H1 (cell line): ENCODE results near the gene BCHE. TPM values are rescaled to one million over a fixed set of nuclear protein-coding genes. Genes with fewer than 3 reads are reported as not detected.
A peak's percentile ranks its signal among the peaks of the same experiment; 100 is the strongest.

Experiments
- CTCF ChIA-PET: fragments of 300-600 bp; sonication (Branson Sonifier 250); formaldehyde crosslinking; loops from one replicate; lab custom pipeline; 2021; ENCODE audit not compliant: partially characterized antibody; lab: Charles Lee
- POLR2A ChIA-PET: fragments of 300-600 bp; sonication (Branson Sonifier 250); formaldehyde crosslinking; loops from one replicate; lab custom pipeline; 2021; ENCODE audit warnings: inconsistent platforms; ENCODE audit not compliant: partially characterized antibody; lab: Charles Lee
- DNase-seq, 2 experiments: peaks; one replicate each; pipeline versions ENCODE4 v3.0.0 to v3.0.0-alpha.2; 2010 to 2022; ENCODE audit warnings: low spot score in 2 of 2, low read depth in 1 of 2, mixed read lengths in 1 of 2
- FAIRE-seq: peaks from 2 replicates; lab custom pipeline; 2011; peaks lifted over from hg19 to GRCh38; lab: Jason Lieb, UNC
- H2AFZ ChIP-seq: 2 replicates; pipeline ENCODE4 v1.8.1; 2012; ENCODE audit warnings: low read length, inconsistent platforms
- H2AK5ac ChIP-seq: 2 replicates; pipeline ENCODE4 v1.6.1; 2013; ENCODE audit warnings: low read depth, low read length
- H2BK120ac ChIP-seq: replicated peaks from 2 replicates; pipeline ENCODE3; 2013; ENCODE audit warnings: low read depth, low read length, inconsistent platforms
- H2BK12ac ChIP-seq: 2 replicates; pipeline ENCODE4 v1.6.1; 2013; ENCODE audit warnings: low read depth, low read length
- H2BK15ac ChIP-seq: 2 replicates; pipeline ENCODE4 v1.6.1; 2013; ENCODE audit warnings: low read length
- H2BK20ac ChIP-seq: 2 replicates; pipeline ENCODE4 v1.6.1; 2013; ENCODE audit warnings: low read length
- H2BK5ac ChIP-seq: 2 replicates; pipeline ENCODE4 v1.6.1; 2013; ENCODE audit warnings: low read depth, low read length
- H3K14ac ChIP-seq: 2 replicates; pipeline ENCODE4 v1.6.1; 2013; ENCODE audit warnings: inconsistent platforms; ENCODE audit not compliant: insufficient read length
- H3K18ac ChIP-seq: 2 replicates; pipeline ENCODE4 v1.6.1; 2013; ENCODE audit warnings: low read length; ENCODE audit errors: extremely low read depth
- H3K23ac ChIP-seq: 2 replicates; pipeline ENCODE4 v1.6.1; 2013; ENCODE audit warnings: inconsistent platforms; ENCODE audit not compliant: insufficient read length
- H3K23me2 ChIP-seq: 2 replicates; pipeline ENCODE4 v1.6.1; 2013; ENCODE audit warnings: low read depth, low read length
- H3K27ac ChIP-seq: 2 replicates; pipeline ENCODE4 v1.6.1; 2011; ENCODE audit warnings: low read depth, low read length, inconsistent platforms
- H3K27me3 ChIP-seq, 4 experiments: replicated peaks in 1 of 4; 1 replicate in 1 of 4; 2 replicates in 3 of 4; pipeline versions ENCODE4 v1.6.1 to v1.8.1; 2011 to 2013; ENCODE audit warnings: low read length in 3 of 4, mild to moderate bottlenecking in 3 of 4, inconsistent platforms in 2 of 4, mixed read lengths in 2 of 4, moderate library complexity in 1 of 4; ENCODE audit not compliant: control insufficient read depth in 3 of 4, insufficient read depth in 3 of 4; ENCODE audit errors: extremely low read depth in 1 of 4
- H3K36me3 ChIP-seq, 4 experiments: 2 replicates each; pipeline versions ENCODE4 v1.6.1 to v1.8.1; 2011 to 2013; ENCODE audit warnings: mild to moderate bottlenecking in 4 of 4, low read length in 3 of 4, moderate library complexity in 2 of 4, control low read depth in 1 of 4, inconsistent platforms in 1 of 4; ENCODE audit not compliant: insufficient read depth in 4 of 4, control insufficient read depth in 2 of 4
- H3K4ac ChIP-seq: replicated peaks from 2 replicates; pipeline ENCODE3; 2013; ENCODE audit warnings: low read length, low read depth, mixed read lengths, inconsistent platforms; ENCODE audit not compliant: insufficient read length
- H3K4me1 ChIP-seq, 4 experiments: replicated peaks in 1 of 4; 1 replicate in 1 of 4; 2 replicates in 3 of 4; pipeline versions ENCODE4 v1.6.1 to v1.8.1; 2011 to 2013; ENCODE audit warnings: low read length in 3 of 4, inconsistent platforms in 2 of 4, mixed read lengths in 1 of 4; ENCODE audit not compliant: insufficient read depth in 4 of 4, control insufficient read depth in 3 of 4
- H3K4me2 ChIP-seq, 2 experiments: 2 replicates each; pipeline versions ENCODE4 v1.6.1 to v1.8.1; 2011 to 2013; ENCODE audit warnings: low read depth in 2 of 2, low read length in 2 of 2, control low read depth in 1 of 2, inconsistent platforms in 1 of 2, mild to moderate bottlenecking in 1 of 2; ENCODE audit not compliant: insufficient read depth in 1 of 2
- H3K4me3 ChIP-seq, 4 experiments: fragments of 200-600, 300-600 bp in 1 of 4; sonication (generic), shearing (Covaris generic), sonication (Bioruptor Twin) in 1 of 4; 2 replicates each; pipeline versions ENCODE4 v1.5.1 to v1.8.1; 2011 to 2016; ENCODE audit warnings: low read length in 4 of 4, low read depth in 3 of 4, control low read depth in 2 of 4, inconsistent platforms in 2 of 4, mild to moderate bottlenecking in 2 of 4, mixed read lengths in 1 of 4, moderate library complexity in 1 of 4; ENCODE audit not compliant: insufficient read depth in 2 of 4; ENCODE audit errors: extremely low read depth in 1 of 4
- H3K56ac ChIP-seq: replicated peaks from 2 replicates; pipeline ENCODE3; 2013; ENCODE audit warnings: low read depth, mild to moderate bottlenecking, mixed read lengths, low read length, inconsistent platforms; ENCODE audit not compliant: insufficient read length
- H3K79me1 ChIP-seq: 2 replicates; pipeline ENCODE4 v1.6.1; 2013; ENCODE audit warnings: low read depth, low read length, control low read depth
- H3K79me2 ChIP-seq, 2 experiments: 2 replicates each; pipeline versions ENCODE4 v1.6.1 to v1.8.1; 2012 to 2013; ENCODE audit warnings: low read length in 2 of 2, mild to moderate bottlenecking in 2 of 2, inconsistent platforms in 1 of 2; ENCODE audit not compliant: insufficient read depth in 2 of 2, control insufficient read depth in 1 of 2
- H3K9ac ChIP-seq, 4 experiments: replicated peaks in 1 of 4; 1 replicate in 1 of 4; 2 replicates in 3 of 4; pipeline versions ENCODE4 v1.6.1 to v1.8.1; 2011 to 2013; ENCODE audit warnings: low read depth in 3 of 4, low read length in 3 of 4, control low read depth in 2 of 4, mild to moderate bottlenecking in 2 of 4, moderate library complexity in 2 of 4, inconsistent platforms in 1 of 4; ENCODE audit errors: extremely low read depth in 1 of 4
- H3K9me3 ChIP-seq, 2 experiments: 2 replicates each; pipeline versions ENCODE4 v1.6.1 to v1.8.1; 2012 to 2013; ENCODE audit warnings: mild to moderate bottlenecking in 2 of 2, moderate library complexity in 2 of 2, control low read depth in 1 of 2, inconsistent platforms in 1 of 2, low read depth in 1 of 2, low read length in 1 of 2, mixed read lengths in 1 of 2; ENCODE audit not compliant: insufficient read depth in 2 of 2
- H4K20me1 ChIP-seq, 2 experiments: replicated peaks in 1 of 2; 2 replicates each; pipeline versions ENCODE3 to v1.8.1; 2011 to 2013; ENCODE audit warnings: inconsistent platforms in 2 of 2, low read length in 2 of 2, mild to moderate bottlenecking in 1 of 2; ENCODE audit not compliant: insufficient read depth in 2 of 2, control insufficient read depth in 1 of 2
- H4K5ac ChIP-seq: 2 replicates; pipeline ENCODE4 v1.6.1; 2013; ENCODE audit warnings: low read length, low read depth, mixed read lengths, inconsistent platforms; ENCODE audit not compliant: insufficient read length
- H4K8ac ChIP-seq: 2 replicates; pipeline ENCODE4 v1.8.0; 2013; ENCODE audit warnings: mild to moderate bottlenecking, moderate library complexity, low read length, inconsistent platforms; ENCODE audit not compliant: insufficient read depth; ENCODE audit errors: extremely low read depth
- H4K91ac ChIP-seq: replicated peaks from 2 replicates; pipeline ENCODE3; 2013; ENCODE audit warnings: low read length, mixed read lengths, inconsistent platforms; ENCODE audit not compliant: insufficient read length
- BACH1 ChIP-seq: IDR thresholded peaks from 2 replicates; pipeline ENCODE4 v1.6.1; 2012; ENCODE audit warnings: low read length, improper control_type of control experiment
- CHD1 ChIP-seq: IDR thresholded peaks from 2 replicates; pipeline ENCODE4 v1.6.1; 2012; ENCODE audit warnings: low read depth, low read length, improper control_type of control experiment
- CHD2 ChIP-seq: IDR thresholded peaks from 2 replicates; pipeline ENCODE4 v1.6.1; 2012; ENCODE audit warnings: low read length, improper control_type of control experiment
- CTBP2 ChIP-seq: IDR thresholded peaks from 2 replicates; pipeline ENCODE4 v1.7.0; 2011; ENCODE audit warnings: borderline replicate concordance, mild to moderate bottlenecking, moderate library complexity, mixed read lengths, low read length; ENCODE audit not compliant: insufficient read depth, insufficient read length
- E2F6 ChIP-seq: IDR thresholded peaks from 2 replicates; pipeline ENCODE4 v1.6.1; 2012; ENCODE audit warnings: inconsistent platforms
- HDAC6 ChIP-seq: IDR thresholded peaks from one replicate; pipeline ENCODE4 v1.7.1; 2012; ENCODE audit warnings: low read depth, mild to moderate bottlenecking, inconsistent platforms, low read length, moderate library complexity
- KDM4A ChIP-seq: IDR thresholded peaks from one replicate; pipeline ENCODE4 v1.7.1; 2012; ENCODE audit warnings: low read depth, mild to moderate bottlenecking, moderate library complexity, low read length, inconsistent platforms; ENCODE audit not compliant: severe bottlenecking
- NRF1 ChIP-seq: IDR thresholded peaks from 2 replicates; pipeline ENCODE4 v1.6.1; 2011; ENCODE audit warnings: mild to moderate bottlenecking, low read depth, low read length, improper control_type of control experiment
- POU5F1 ChIP-seq: IDR thresholded peaks from 2 replicates; pipeline ENCODE4 v1.6.1; 2011; ENCODE audit warnings: low read depth, mild to moderate bottlenecking, low read length, moderate library complexity
- RAD21 ChIP-seq, 2 experiments: IDR thresholded peaks in 1 of 2; conservative IDR thresholded peaks in 1 of 2; 2 replicates each; pipeline ENCODE4 v1.6.1; 2011; ENCODE audit warnings: low read depth in 2 of 2, low read length in 2 of 2, improper control_type of control experiment in 1 of 2, inconsistent platforms in 1 of 2, mild to moderate bottlenecking in 1 of 2, moderate library complexity in 1 of 2
- RBBP5 ChIP-seq: IDR thresholded peaks from 2 replicates; pipeline ENCODE4 v1.7.1; 2012; ENCODE audit warnings: low read depth, mild to moderate bottlenecking, inconsistent platforms, low read length, moderate library complexity, borderline replicate concordance
- RXRA ChIP-seq: IDR thresholded peaks from 2 replicates; pipeline ENCODE4 v1.6.1; 2011; ENCODE audit warnings: low read depth, mild to moderate bottlenecking, low read length, moderate library complexity; ENCODE audit not compliant: insufficient read depth
- TAF1 ChIP-seq: IDR thresholded peaks from 2 replicates; pipeline ENCODE4 v1.6.1; 2011; ENCODE audit warnings: mild to moderate bottlenecking, low read depth, low read length
- WGBS, 2 experiments: shearing (Covaris generic) in 1 of 2; methylation state at CpG; one replicate each; pipeline versions ENCODE4 v1.1.6 to v1.1.7; 2013 to 2015; ENCODE audit warnings: low lambda C conversion rate in 2 of 2, mixed read lengths in 2 of 2, inconsistent platforms in 1 of 2, low coverage in 1 of 2, missing lambda C conversion rate in 1 of 2; ENCODE audit not compliant: insufficient replicate concordance in 2 of 2, insufficient coverage in 1 of 2, insufficient read length in 1 of 2; ENCODE audit errors: extremely low coverage in 1 of 2, missing lambda C conversion rate in 1 of 2; 5-methylcytosine and 5-hydroxymethylcytosine counted together
- polyA plus RNA-seq, 7 experiments: library from polyadenylated mRNA; depleted of rRNA in 3 of 7; stranded (reverse) in 5 of 7; unstranded in 2 of 7; fragments of >200 nt in 5 of 7; fragments of 200-250 nt in 2 of 7; gene quantifications; 1 replicate in 5 of 7; 2 replicates in 1 of 7; 4 replicates in 1 of 7; pipeline versions ENCODE4 v1.2.1 to v1.2.3, GENCODE V29; 2011 to 2013; ENCODE audit warnings: missing spikeins in 2 of 7, mixed read lengths in 2 of 7
- total RNA-seq: library from RNA; stranded (reverse); fragmentation: NEBNext Ultra II Directional; extraction: Animal tissue kit (Norgen Biotek cat#: 25700); gene quantifications from 2 replicates; pipeline ENCODE4 v1.2.1, GENCODE V29; 2021

The BCHE gene
- total and polyA plus RNA-seq, 2 of the 8 experiments (the other 6 are each of a cell fraction or from before 2014, with no cell fraction given), result 0.56 to 1.9 TPM

- no peak overlapping the region for H4K91ac ChIP-seq
- no peak overlapping the region for H2BK15ac ChIP-seq
- H3K79me1 ChIP-seq, result no peaks in the 10 kb centered on the region
- H4K5ac ChIP-seq, result no peak overlapping the region
- no peaks in the 10 kb centered on the region for H3K9me3 ChIP-seq
- no peaks in the 10 kb centered on the region for H3K79me2 ChIP-seq
- H3K9ac ChIP-seq, result no peak overlapping the region
- no peak overlapping the region for H2BK12ac ChIP-seq
- no peak overlapping the region for H3K56ac ChIP-seq
- H3K27me3 ChIP-seq, result no peaks in the 10 kb centered on the region
- H3K23me2 ChIP-seq, result no peaks in the 10 kb centered on the region
- no peak overlapping the region for H3K4me3 ChIP-seq
- no peak overlapping the region for H3K23ac ChIP-seq
- no peak overlapping the region for H3K18ac ChIP-seq
- H2BK120ac ChIP-seq, result no peak overlapping the region
- POLR2A ChIA-PET, result no interaction called here
- no peak overlapping the region for H3K4me2 ChIP-seq
- no peaks in the 10 kb centered on the region for H4K20me1 ChIP-seq
- peak overlapping the region; percentile 40; the same call in 1 of the 2 replicates for H2AFZ ChIP-seq
- H2BK20ac ChIP-seq, result no peak overlapping the region
- H2BK5ac ChIP-seq, result no peak overlapping the region
- no peak overlapping the region for H4K8ac ChIP-seq
- 94% methylated on average over 4 of the region's 4 CpGs; no CpG with 5 or more reads in 1 of the 2 experiments for whole genome bisulfite sequencing, 2 experiments
- CTCF ChIA-PET, result no interaction called here
- DNase-seq, result no peak
- H3K36me3 ChIP-seq, result no peaks in the 10 kb centered on the region
- FAIRE-seq, result no peak
- no peak overlapping the region for H3K14ac ChIP-seq
- no peak overlapping the region for H3K27ac ChIP-seq
- no peak overlapping the region for H2AK5ac ChIP-seq
- H3K4ac ChIP-seq, result no peak overlapping the region
- H3K4me1 ChIP-seq, result peaks cover 0 to 3% (median 0%) of the 10 kb centered on the region in 4 experiments; a peak in 1 of 7 replicates
- TF ChIP-seq HDAC6, result no peak
- TF ChIP-seq RBBP5, result no peak
- TF ChIP-seq CHD1, result no peak
- TF ChIP-seq CTBP2, result no peak
- no peak for TF ChIP-seq TAF1
- no peak for TF ChIP-seq BACH1
- TF ChIP-seq RXRA, result no peak
- TF ChIP-seq KDM4A, result no peak
- no peak for TF ChIP-seq CHD2
- TF ChIP-seq NRF1, result no peak
- no peak for TF ChIP-seq E2F6
- no peak for TF ChIP-seq RAD21 (IDR thresholded peaks at IDR 0.05 in 1 of 2, conservative IDR thresholded peaks at IDR 0.05 in 1 of 2; ENCODE audit: low read depth in 2 of 2, low read length in 2 of 2)
- TF ChIP-seq POU5F1, result no peak
Measured at GRCh38 chr3:165768680-165769079, 68.5 kb downstream of the BCHE start.
